ENCODE results near the gene ARMH1.

GRCh38 chr1:44694863-44695478 lies 20.5 kb downstream of the ARMH1 start:
- TF ChIP-seq TAF1 (IDR thresholded peaks at IDR 0.05; ENCODE audit: borderline replicate concordance, insufficient read depth, low read length): no peak
- no peak for TF ChIP-seq SIN3A (IDR thresholded peaks at IDR 0.05; ENCODE audit: borderline replicate concordance, insufficient read depth, low read length)
- no peak for TF ChIP-seq POLR2AphosphoS5 (IDR thresholded peaks at IDR 0.05; ENCODE audit: low read depth, low read length)
- TF ChIP-seq REST (IDR thresholded peaks at IDR 0.05; ENCODE audit: insufficient read depth in 1 of 2, low read depth in 2 of 2, low read length in 2 of 2): no peak
- no peak for TF ChIP-seq FOXP2 (optimal IDR thresholded peaks at IDR 0.05; ENCODE audit: borderline replicate concordance, extremely low read depth, extremely low read length, insufficient read depth)
